Measurements from ENCODE around the gene EYS.
"Not testable (repeated sequence)": the region's sequence is repeated elsewhere in the genome, so short reads cannot be mapped to it uniquely, and the experiment has no call there.

The EYS gene

GRCh38 chr6:64083261-64083660 lies 1623.8 kb downstream of the EYS start:
- no peak for DNase-seq

- DNase-seq: no peak
Observed at GRCh38 chr6:64081453-64081852, 1625.6 kb downstream of the EYS start.

- DNase-seq: no peak
Observed at GRCh38 chr6:64074981-64075380, 1632.0 kb downstream of the EYS start.

- no peak for DNase-seq
Observed at GRCh38 chr6:64072686-64073085, 1634.3 kb downstream of the EYS start.

- no peak for DNase-seq
Observed at GRCh38 chr6:64064919-64065318, 1642.1 kb downstream of the EYS start.

- DNase-seq: no peak
Observed at GRCh38 chr6:64062960-64063683, 1643.9 kb downstream of the EYS start.

- no peak for DNase-seq
Observed at GRCh38 chr6:64054861-64055260, 1652.2 kb downstream of the EYS start.

GRCh38 chr6:64050590-64050989 lies 1656.4 kb downstream of the EYS start:
- no peak for DNase-seq

- DNase-seq: no peak
Observed at GRCh38 chr6:64049736-64050135, 1657.3 kb downstream of the EYS start.

- DNase-seq: no peak
Observed at GRCh38 chr6:64046746-64047208, 1660.2 kb downstream of the EYS start.

- no peak for DNase-seq
Observed at GRCh38 chr6:64041373-64041772, 1665.7 kb downstream of the EYS start.

- no peak for DNase-seq
Observed at GRCh38 chr6:64040113-64040512, 1666.9 kb downstream of the EYS start.

- DNase-seq: no peak
Observed at GRCh38 chr6:64037427-64037826, 1669.6 kb downstream of the EYS start.

GRCh38 chr6:64034910-64035655 lies 1671.9 kb downstream of the EYS start:
- DNase-seq: no peak

GRCh38 chr6:64034291-64034690 lies 1672.7 kb downstream of the EYS start:
- no peak for DNase-seq

- DNase-seq: not testable (repeated sequence)
Observed at GRCh38 chr6:64030950-64031618, 1675.9 kb downstream of the EYS start.

GRCh38 chr6:64023693-64024092 lies 1683.3 kb downstream of the EYS start:
- no peak for DNase-seq

GRCh38 chr6:64014595-64014994 lies 1692.4 kb downstream of the EYS start:
- no peak for DNase-seq

GRCh38 chr6:64013011-64013410 lies 1694.0 kb downstream of the EYS start:
- no peak for DNase-seq

GRCh38 chr6:64012351-64013001 lies 1694.5 kb downstream of the EYS start:
- DNase-seq: no peak

GRCh38 chr6:64010666-64011065 lies 1696.4 kb downstream of the EYS start:
- DNase-seq: no peak

- no peak for DNase-seq
Observed at GRCh38 chr6:64010010-64010409, 1697.0 kb downstream of the EYS start.

GRCh38 chr6:64006246-64006645 lies 1700.8 kb downstream of the EYS start:
- DNase-seq: no peak
